Trophoblast cell (in vitro differentiated cells and primary cell): ENCODE data around the gene DVL3.

Experiments
- DNase-seq, 2 donors: peaks; one replicate each; pipeline ENCODE4 v3.0.0-alpha.2; 2016
- H2AFZ ChIP-seq: 2 replicates; pipeline ENCODE4 v1.6.1; 2013; ENCODE audit warnings: low read length, moderate library complexity, mild to moderate bottlenecking; ENCODE audit not compliant: insufficient read depth, poor library complexity
- H2AK5ac ChIP-seq: 2 replicates; pipeline ENCODE4 v1.6.1; 2013; ENCODE audit warnings: mild to moderate bottlenecking, low read length
- H2BK120ac ChIP-seq: 2 replicates; pipeline ENCODE4 v1.6.1; 2013; ENCODE audit warnings: low read length, mild to moderate bottlenecking, moderate library complexity; ENCODE audit not compliant: insufficient read depth, poor library complexity
- H2BK12ac ChIP-seq: 2 replicates; pipeline ENCODE4 v1.6.1; 2013; ENCODE audit warnings: mild to moderate bottlenecking, low read length, moderate library complexity
- H2BK5ac ChIP-seq: 2 replicates; pipeline ENCODE4 v1.6.1; 2013; ENCODE audit warnings: low read length, low read depth, moderate library complexity, mild to moderate bottlenecking; ENCODE audit not compliant: poor library complexity
- H3K14ac ChIP-seq: 2 replicates; pipeline ENCODE4 v1.6.1; 2013; ENCODE audit warnings: mild to moderate bottlenecking, low read length
- H3K18ac ChIP-seq: 2 replicates; pipeline ENCODE4 v1.6.1; 2013; ENCODE audit warnings: mild to moderate bottlenecking, low read length
- H3K23ac ChIP-seq: 2 replicates; pipeline ENCODE4 v1.6.1; 2013; ENCODE audit warnings: low read length
- H3K27ac ChIP-seq: 2 replicates; pipeline ENCODE4 v1.5.1; 2013; ENCODE audit warnings: low read depth, mild to moderate bottlenecking, inconsistent platforms, low read length, moderate library complexity
- H3K27me3 ChIP-seq: 2 replicates; pipeline ENCODE4 v1.6.1; 2013; ENCODE audit warnings: inconsistent platforms, mild to moderate bottlenecking, low read length, moderate library complexity; ENCODE audit not compliant: insufficient read depth
- H3K36me3 ChIP-seq, 2 experiments: 1 replicate in 1 of 2; 2 replicates in 1 of 2; pipeline ENCODE4 v1.6.1; 2013; ENCODE audit warnings: low read length in 2 of 2, mild to moderate bottlenecking in 2 of 2, moderate library complexity in 1 of 2; ENCODE audit not compliant: insufficient read depth in 2 of 2, control insufficient read depth in 1 of 2
- H3K4ac ChIP-seq: 2 replicates; pipeline ENCODE4 v1.6.1; 2013; ENCODE audit warnings: low read depth, mild to moderate bottlenecking, low read length, moderate library complexity
- H3K4me1 ChIP-seq, 2 experiments: 1 replicate in 1 of 2; 2 replicates in 1 of 2; pipeline ENCODE4 v1.6.1; 2013; ENCODE audit warnings: low read length in 2 of 2, mild to moderate bottlenecking in 2 of 2, moderate library complexity in 1 of 2; ENCODE audit not compliant: insufficient read depth in 2 of 2, control insufficient read depth in 1 of 2
- H3K4me2 ChIP-seq: 2 replicates; pipeline ENCODE4 v1.6.1; 2013; ENCODE audit warnings: inconsistent platforms, mild to moderate bottlenecking, low read length, moderate library complexity
- H3K4me3 ChIP-seq: 2 replicates; pipeline ENCODE4 v1.5.1; 2013; ENCODE audit warnings: mild to moderate bottlenecking, low read depth, low read length, inconsistent platforms
- H3K79me1 ChIP-seq: one replicate; pipeline ENCODE4 v1.6.1; 2013; ENCODE audit warnings: low read length
- H3K79me2 ChIP-seq: 2 replicates; pipeline ENCODE4 v1.6.1; 2013; ENCODE audit warnings: low read length, mild to moderate bottlenecking; ENCODE audit not compliant: control insufficient read depth, insufficient read depth, poor library complexity
- H3K9ac ChIP-seq: 2 replicates; pipeline ENCODE4 v1.6.1; 2013; ENCODE audit warnings: mild to moderate bottlenecking, low read length
- H3K9me3 ChIP-seq: 2 replicates; pipeline ENCODE4 v1.6.1; 2013; ENCODE audit warnings: low read depth, mild to moderate bottlenecking, control low read depth, inconsistent platforms, low read length; ENCODE audit not compliant: insufficient read depth
- H4K12ac ChIP-seq: 2 replicates; pipeline ENCODE4 v1.6.1; 2013; ENCODE audit warnings: low read depth, mild to moderate bottlenecking, low read length, moderate library complexity
- H4K8ac ChIP-seq: 2 replicates; pipeline ENCODE4 v1.6.1; 2013; ENCODE audit warnings: low read depth, mild to moderate bottlenecking, low read length, moderate library complexity
- H4K91ac ChIP-seq: one replicate; pipeline ENCODE4 v1.6.1; 2013; ENCODE audit warnings: low read depth, mild to moderate bottlenecking, low read length, moderate library complexity
- WGBS: extraction: QIAGEN DNeasy Blood & Tissue Kit; methylation state at CpG from one replicate; pipeline ENCODE4 v1.1.7; 2013; ENCODE audit warnings: missing lambda C conversion rate; ENCODE audit not compliant: insufficient read length, insufficient coverage; ENCODE audit errors: extremely low coverage; 5-methylcytosine and 5-hydroxymethylcytosine counted together

Gene DVL3

GRCh38 chr3:184180165-184180564 is 25.0 kb downstream of the DVL3 start:
- H3K9ac ChIP-seq = no peak overlapping the region
- H3K79me2 ChIP-seq = peaks cover 15% of the 10 kb centered on the region
- no peak overlapping the region for H3K4ac ChIP-seq
- peaks cover 7% of the 10 kb centered on the region for H3K9me3 ChIP-seq
- peaks cover 16% of the 10 kb centered on the region for H3K79me1 ChIP-seq
- H2BK12ac ChIP-seq = no peak overlapping the region
- no peak overlapping the region for H2BK120ac ChIP-seq
- H3K4me2 ChIP-seq = no peak overlapping the region
- peak overlapping the region; percentile 11 for H3K4me3 ChIP-seq
- no peak overlapping the region for H4K12ac ChIP-seq
- WGBS = no CpG with 5 or more reads among the region's 6 CpGs
- H4K8ac ChIP-seq = no peak overlapping the region
- no peak overlapping the region for H4K91ac ChIP-seq
- no peak for DNase-seq
- no peak overlapping the region for H3K14ac ChIP-seq
- H3K18ac ChIP-seq = no peak overlapping the region
- H3K23ac ChIP-seq = no peak overlapping the region
- no peak overlapping the region for H2AFZ ChIP-seq
- H3K36me3 ChIP-seq = peaks cover 71 to 76% of the 10 kb centered on the region in 2 experiments
- H3K27me3 ChIP-seq = no peaks in the 10 kb centered on the region
- no peak overlapping the region for H2AK5ac ChIP-seq
- no peak overlapping the region for H2BK5ac ChIP-seq
- peaks cover 13 to 17% of the 10 kb centered on the region in 2 experiments for H3K4me1 ChIP-seq
- H3K27ac ChIP-seq = no peak overlapping the region

GRCh38 chr3:184181596-184181995 is 26.4 kb downstream of the DVL3 start:
- Histone ChIP-seq H3K23ac (no peak overlapping the region), H3K18ac (no peak overlapping the region), H3K4me1 (peaks cover 13 to 17% of the 10 kb centered on the region in 2 experiments), H3K79me1 (peaks cover 20% of the 10 kb centered on the region), H2AK5ac (no peak overlapping the region), H2AFZ (no peak overlapping the region), H2BK12ac (no peak overlapping the region), H3K79me2 (peaks cover 19% of the 10 kb centered on the region), H4K12ac (no peak overlapping the region), H2BK120ac (no peak overlapping the region), H3K4me2 (no peak overlapping the region), H3K14ac (no peak overlapping the region), H3K27ac (no peak overlapping the region), H4K8ac (no peak overlapping the region), H3K4ac (no peak overlapping the region), H3K4me3 (peak overlapping the region; percentile 37), H4K91ac (no peak overlapping the region), H2BK5ac (no peak overlapping the region), H3K27me3 (no peaks in the 10 kb centered on the region), H3K9me3 (peaks cover 10% of the 10 kb centered on the region), H3K9ac (no peak overlapping the region), H3K36me3 (peaks cover 71 to 76% of the 10 kb centered on the region in 2 experiments)
- no CpG with 5 or more reads among the region's 9 CpGs for WGBS
- no peak for DNase-seq

- Histone ChIP-seq H2AK5ac (no peak overlapping the region), H2BK5ac (no peak overlapping the region)
Measured at GRCh38 chr3:184183679-184184078, 28.5 kb downstream of the DVL3 start.

GRCh38 chr3:184184546-184185230 is 29.5 kb downstream of the DVL3 start:
- no peak overlapping the region for H3K18ac ChIP-seq
- H2BK120ac ChIP-seq = no peak overlapping the region
- no CpG with 5 or more reads among the region's 18 CpGs for WGBS
- H4K91ac ChIP-seq = no peak overlapping the region
- H3K4ac ChIP-seq = no peak overlapping the region
- H2AFZ ChIP-seq = no peak overlapping the region
- peaks cover 8% of the 10 kb centered on the region for H3K9me3 ChIP-seq
- peaks cover 0 to 7% of the 10 kb centered on the region in 2 experiments for H3K4me1 ChIP-seq
- H3K4me3 ChIP-seq = no peak overlapping the region
- no peak overlapping the region for H2AK5ac ChIP-seq
- no peak overlapping the region for H4K8ac ChIP-seq
- no peak overlapping the region for H3K23ac ChIP-seq
- no peaks in the 10 kb centered on the region for H3K27me3 ChIP-seq
- no peak overlapping the region for H3K9ac ChIP-seq
- no peak overlapping the region for H4K12ac ChIP-seq
- no peak for DNase-seq
- H3K4me2 ChIP-seq = no peak overlapping the region
- H3K36me3 ChIP-seq = peaks cover 61 to 68% of the 10 kb centered on the region in 2 experiments
- H2BK5ac ChIP-seq = no peak overlapping the region
- H3K14ac ChIP-seq = no peak overlapping the region
- peak overlapping the region; percentile 95 for H3K27ac ChIP-seq
- no peak overlapping the region for H2BK12ac ChIP-seq
- peaks cover 11% of the 10 kb centered on the region for H3K79me2 ChIP-seq
- H3K79me1 ChIP-seq = peaks cover 10% of the 10 kb centered on the region

More at GRCh38 chr3:184183679-184184078, 28.5 kb downstream of the DVL3 start:
- Histone ChIP-seq H3K4me2 (no peak overlapping the region), H4K91ac (no peak overlapping the region), H3K14ac (no peak overlapping the region), H3K4ac (no peak overlapping the region), H3K23ac (no peak overlapping the region), H3K4me1 (peaks cover 0 to 7% of the 10 kb centered on the region in 2 experiments), H3K4me3 (no peak overlapping the region), H3K9ac (no peak overlapping the region), H3K79me2 (peaks cover 11% of the 10 kb centered on the region), H3K27ac (no peak overlapping the region), H4K12ac (no peak overlapping the region), H3K18ac (no peak overlapping the region), H3K36me3 (peaks cover 60 to 68% of the 10 kb centered on the region in 2 experiments), H2BK120ac (no peak overlapping the region), H2BK12ac (no peak overlapping the region), H3K79me1 (peaks cover 10% of the 10 kb centered on the region), H3K9me3 (peaks cover 9% of the 10 kb centered on the region), H4K8ac (no peak overlapping the region), H3K27me3 (no peaks in the 10 kb centered on the region), H2AFZ (no peak overlapping the region)
- DNase-seq = no peak
- WGBS = no CpG with 5 or more reads among the region's 5 CpGs
